ENCODE measurements around the gene DAPL1.

DAPL1 gene

GRCh38 chr2:158781353-158781961 lies 13.7 kb upstream of the DAPL1 start:
- DNase-seq (ENCODE audit: insufficient read length) (no peak), FAIRE-seq (no peak)
- TF ChIP-seq TAF1 (IDR thresholded peaks at IDR 0.05; ENCODE audit: borderline replicate concordance, low read depth, low read length) (no peak), POLR2AphosphoS5 (IDR thresholded peaks at IDR 0.05; ENCODE audit: low read depth, low read length) (no peak), POLR2A (IDR thresholded peaks at IDR 0.05; ENCODE audit: low read depth, low read length) (no peak)

GRCh38 chr2:158782136-158782535 lies 13.0 kb upstream of the DAPL1 start:
- DNase-seq (ENCODE audit: insufficient read length), result no peak
- no peak for FAIRE-seq
- TF ChIP-seq POLR2A (IDR thresholded peaks at IDR 0.05; ENCODE audit: low read depth, low read length) (no peak), TAF1 (IDR thresholded peaks at IDR 0.05; ENCODE audit: borderline replicate concordance, low read depth, low read length) (no peak), POLR2AphosphoS5 (IDR thresholded peaks at IDR 0.05; ENCODE audit: low read depth, low read length) (no peak)

- DNase-seq (ENCODE audit: insufficient read length) (no peak), FAIRE-seq (no peak)
- no peak for TF ChIP-seq POLR2A (IDR thresholded peaks at IDR 0.05; ENCODE audit: low read depth, low read length)
- TF ChIP-seq TAF1 (IDR thresholded peaks at IDR 0.05; ENCODE audit: borderline replicate concordance, low read depth, low read length), result no peak
- no peak for TF ChIP-seq POLR2AphosphoS5 (IDR thresholded peaks at IDR 0.05; ENCODE audit: low read depth, low read length)
These were observed 12.5 kb upstream of the DAPL1 start for GRCh38 chr2:158782616-158783015.

GRCh38 chr2:158783923-158784322 lies 11.2 kb upstream of the DAPL1 start:
- FAIRE-seq (no peak), DNase-seq (ENCODE audit: insufficient read length) (no peak)
- no peak for TF ChIP-seq TAF1 (IDR thresholded peaks at IDR 0.05; ENCODE audit: borderline replicate concordance, low read depth, low read length)
- no peak for TF ChIP-seq POLR2A (IDR thresholded peaks at IDR 0.05; ENCODE audit: low read depth, low read length)
- TF ChIP-seq POLR2AphosphoS5 (IDR thresholded peaks at IDR 0.05; ENCODE audit: low read depth, low read length), result no peak

- TF ChIP-seq POLR2AphosphoS5 (IDR thresholded peaks at IDR 0.05; ENCODE audit: low read depth, low read length), result no peak
- TF ChIP-seq POLR2A (IDR thresholded peaks at IDR 0.05; ENCODE audit: low read depth, low read length), result no peak
- TF ChIP-seq TAF1 (IDR thresholded peaks at IDR 0.05; ENCODE audit: borderline replicate concordance, low read depth, low read length), result no peak
- FAIRE-seq (no peak), DNase-seq (ENCODE audit: insufficient read length) (no peak)
These were observed 8.2 kb upstream of the DAPL1 start for GRCh38 chr2:158786897-158787296.

- DNase-seq (ENCODE audit: insufficient read length) (no peak), FAIRE-seq (no peak)
- TF ChIP-seq TAF1 (IDR thresholded peaks at IDR 0.05; ENCODE audit: borderline replicate concordance, low read depth, low read length) (no peak), POLR2AphosphoS5 (IDR thresholded peaks at IDR 0.05; ENCODE audit: low read depth, low read length) (no peak), POLR2A (IDR thresholded peaks at IDR 0.05; ENCODE audit: low read depth, low read length) (no peak)
These were observed 6.2 kb upstream of the DAPL1 start for GRCh38 chr2:158788951-158789350.

- DNase-seq (ENCODE audit: insufficient read length), result no peak
- FAIRE-seq, result no peak
- TF ChIP-seq TAF1 (IDR thresholded peaks at IDR 0.05; ENCODE audit: borderline replicate concordance, low read depth, low read length) (no peak), POLR2A (IDR thresholded peaks at IDR 0.05; ENCODE audit: low read depth, low read length) (no peak), POLR2AphosphoS5 (IDR thresholded peaks at IDR 0.05; ENCODE audit: low read depth, low read length) (no peak)
These were observed 1.5 kb downstream of the DAPL1 start for GRCh38 chr2:158796652-158797051.

GRCh38 chr2:158797963-158798700 lies 3.0 kb downstream of the DAPL1 start:
- DNase-seq (ENCODE audit: insufficient read length), result no peak
- FAIRE-seq, result no peak
- TF ChIP-seq POLR2A (IDR thresholded peaks at IDR 0.05; ENCODE audit: low read depth, low read length), result no peak
- no peak for TF ChIP-seq TAF1 (IDR thresholded peaks at IDR 0.05; ENCODE audit: borderline replicate concordance, low read depth, low read length)
- TF ChIP-seq POLR2AphosphoS5 (IDR thresholded peaks at IDR 0.05; ENCODE audit: low read depth, low read length), result no peak

GRCh38 chr2:158799181-158799580 lies 4.1 kb downstream of the DAPL1 start:
- no peak for DNase-seq (ENCODE audit: insufficient read length)
- no peak for TF ChIP-seq POLR2A (IDR thresholded peaks at IDR 0.05; ENCODE audit: low read depth, low read length)
- no peak for TF ChIP-seq TAF1 (IDR thresholded peaks at IDR 0.05; ENCODE audit: borderline replicate concordance, low read depth, low read length)
- no peak for TF ChIP-seq POLR2AphosphoS5 (IDR thresholded peaks at IDR 0.05; ENCODE audit: low read depth, low read length)
- FAIRE-seq, result no peak

- TF ChIP-seq POLR2A (IDR thresholded peaks at IDR 0.05; ENCODE audit: low read depth, low read length), result no peak
- no peak for TF ChIP-seq TAF1 (IDR thresholded peaks at IDR 0.05; ENCODE audit: borderline replicate concordance, low read depth, low read length)
- TF ChIP-seq POLR2AphosphoS5 (IDR thresholded peaks at IDR 0.05; ENCODE audit: low read depth, low read length), result no peak
- DNase-seq (ENCODE audit: insufficient read length), result no peak
- no peak for FAIRE-seq
These were observed 8.4 kb downstream of the DAPL1 start for GRCh38 chr2:158803506-158803905.

GRCh38 chr2:158805255-158805654 lies 10.1 kb downstream of the DAPL1 start:
- TF ChIP-seq POLR2AphosphoS5 (IDR thresholded peaks at IDR 0.05; ENCODE audit: low read depth, low read length) (no peak), POLR2A (IDR thresholded peaks at IDR 0.05; ENCODE audit: low read depth, low read length) (no peak), TAF1 (IDR thresholded peaks at IDR 0.05; ENCODE audit: borderline replicate concordance, low read depth, low read length) (no peak)
- FAIRE-seq (no peak), DNase-seq (ENCODE audit: insufficient read length) (no peak)

- FAIRE-seq (no peak), DNase-seq (ENCODE audit: insufficient read length) (no peak)
- TF ChIP-seq POLR2AphosphoS5 (IDR thresholded peaks at IDR 0.05; ENCODE audit: low read depth, low read length) (no peak), TAF1 (IDR thresholded peaks at IDR 0.05; ENCODE audit: borderline replicate concordance, low read depth, low read length) (no peak), POLR2A (IDR thresholded peaks at IDR 0.05; ENCODE audit: low read depth, low read length) (no peak)
These were observed 10.8 kb downstream of the DAPL1 start for GRCh38 chr2:158805936-158806335.
